ENCODE results near the gene SH3GL2.

DNA sequence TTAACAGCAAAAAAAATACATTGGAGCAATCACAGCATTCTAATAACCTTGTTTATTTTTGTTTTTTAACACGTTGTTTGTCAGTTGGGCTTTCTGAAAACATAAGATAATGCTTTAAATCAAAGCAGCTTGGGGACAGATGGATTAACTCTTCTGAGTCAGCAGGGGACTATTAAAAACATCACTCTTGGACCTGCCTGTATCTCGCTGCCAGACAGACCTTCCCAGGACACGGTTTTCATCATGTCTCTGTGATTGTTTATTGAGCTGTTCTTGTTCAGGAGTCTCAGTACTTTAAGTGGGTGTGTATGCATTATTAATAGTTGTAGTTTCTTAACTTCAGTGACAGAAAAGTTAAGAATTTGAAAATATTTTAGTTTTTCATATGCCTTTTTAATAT lies 173.2 kb downstream of the SH3GL2 start:
- TF ChIP-seq, protein P1, sequence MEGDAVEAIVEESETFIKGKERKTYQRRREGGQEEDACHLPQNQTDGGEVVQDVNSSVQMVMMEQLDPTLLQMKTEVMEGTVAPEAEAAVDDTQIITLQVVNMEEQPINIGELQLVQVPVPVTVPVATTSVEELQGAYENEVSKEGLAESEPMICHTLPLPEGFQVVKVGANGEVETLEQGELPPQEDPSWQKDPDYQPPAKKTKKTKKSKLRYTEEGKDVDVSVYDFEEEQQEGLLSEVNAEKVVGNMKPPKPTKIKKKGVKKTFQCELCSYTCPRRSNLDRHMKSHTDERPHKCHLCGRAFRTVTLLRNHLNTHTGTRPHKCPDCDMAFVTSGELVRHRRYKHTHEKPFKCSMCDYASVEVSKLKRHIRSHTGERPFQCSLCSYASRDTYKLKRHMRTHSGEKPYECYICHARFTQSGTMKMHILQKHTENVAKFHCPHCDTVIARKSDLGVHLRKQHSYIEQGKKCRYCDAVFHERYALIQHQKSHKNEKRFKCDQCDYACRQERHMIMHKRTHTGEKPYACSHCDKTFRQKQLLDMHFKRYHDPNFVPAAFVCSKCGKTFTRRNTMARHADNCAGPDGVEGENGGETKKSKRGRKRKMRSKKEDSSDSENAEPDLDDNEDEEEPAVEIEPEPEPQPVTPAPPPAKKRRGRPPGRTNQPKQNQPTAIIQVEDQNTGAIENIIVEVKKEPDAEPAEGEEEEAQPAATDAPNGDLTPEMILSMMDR (IDR thresholded peaks at IDR 0.05), result no peak
- no peak for TF ChIP-seq POLR2A (IDR thresholded peaks at IDR 0.05)
